Upper lobe of left lung (tissue), 4 donors: ENCODE measurements around the gene SETD5.

Experiments
- CTCF ChIP-seq, 6 experiments: fragments of 450-650 bp in 4 of 6; fragments of 200-600 bp in 2 of 6; sonication (generic) in 2 of 6; IDR thresholded peaks; one replicate each; pipeline ENCODE4 v1.5.1; 2016 to 2019; ENCODE audit warnings: antibody characterized with exemption in 6 of 6
- POLR2A ChIP-seq, 4 donors: fragments of 450-650 bp; IDR thresholded peaks; one replicate each; pipeline ENCODE4 v1.5.1; 2016 to 2017; ENCODE audit warnings: antibody characterized with exemption in 4 of 4, mild to moderate bottlenecking in 2 of 4
- POLR2AphosphoS5 ChIP-seq, 2 donors: sonication (generic); formaldehyde crosslinking; IDR thresholded peaks; one replicate each; pipeline ENCODE4 v1.5.1; 2017; ENCODE audit warnings: antibody characterized with exemption in 2 of 2

GRCh38 chr3:9361691-9362388 is 35.6 kb upstream of the SETD5 start:
- TF ChIP-seq CTCF (IDR thresholded peaks at IDR 0.05) (no peak), POLR2AphosphoS5 (IDR thresholded peaks at IDR 0.05) (no peak), POLR2A (IDR thresholded peaks at IDR 0.05) (no peak)
